SK-N-SH (cell line): ENCODE measurements around the gene VDAC2. TPM values are rescaled to one million over a fixed set of nuclear protein-coding genes. Genes with fewer than 3 reads are reported as not detected.

Source experiments
- CTCF ChIA-PET: fragments of 300-600, 350-600 bp; formaldehyde crosslinking; extraction: SDS; loops from one replicate; lab custom pipeline; 2021; lab: Yijun Ruan, JAX
- POLR2A ChIA-PET: fragments of 350-600 bp; sonication (Branson Sonifier 250); formaldehyde crosslinking; extraction: SDS; loops from one replicate; lab custom pipeline; 2020; ENCODE audit warnings: antibody characterized with exemption, inconsistent platforms; lab: Yijun Ruan, JAX
- DNase-seq: peaks from one replicate; pipeline ENCODE4 v3.0.0; 2012
- H2AFZ ChIP-seq: fragments of 200-600 bp; sonication (generic); 2 replicates; pipeline ENCODE4 v1.8.1; 2016; ENCODE audit warnings: antibody characterized with exemption, mild to moderate bottlenecking, low read depth
- H3F3A ChIP-seq: fragments of 200-600 bp; sonication (generic); replicated peaks from 2 replicates; pipeline ENCODE3; 2016; ENCODE audit warnings: antibody characterized with exemption, mild to moderate bottlenecking; ENCODE audit not compliant: insufficient read depth
- H3K27ac ChIP-seq, 2 experiments: fragments of 200-500 bp in 1 of 2; fragments of 200-600 bp in 1 of 2; sonication (Bioruptor generic) in 1 of 2; sonication (generic), shearing (Covaris generic) in 1 of 2; 2 replicates each; pipeline versions ENCODE4 v1.5.1 to v1.6.1; 2014 to 2016; ENCODE audit warnings: low read depth in 2 of 2, inconsistent platforms in 1 of 2, low read length in 1 of 2, mild to moderate bottlenecking in 1 of 2, mixed read lengths in 1 of 2
- H3K27me3 ChIP-seq: fragments of 200-600 bp; sonication (generic), shearing (Covaris generic); 2 replicates; pipeline ENCODE4 v1.6.1; 2016; ENCODE audit warnings: mixed run types; ENCODE audit not compliant: insufficient read depth
- H3K36me3 ChIP-seq, 2 experiments: fragments of 200-500 bp in 1 of 2; fragments of 200-600 bp in 1 of 2; sonication (Bioruptor generic) in 1 of 2; sonication (generic) in 1 of 2; replicated peaks in 1 of 2; 2 replicates each; pipeline versions ENCODE3 to v1.5.1; 2014 to 2016; ENCODE audit warnings: low read length in 1 of 2, mild to moderate bottlenecking in 1 of 2; ENCODE audit not compliant: insufficient read depth in 2 of 2, control insufficient read depth in 1 of 2
- H3K4me1 ChIP-seq, 2 experiments: fragments of 200-500 bp in 1 of 2; fragments of 200-600 bp in 1 of 2; sonication (Bioruptor generic) in 1 of 2; sonication (generic), shearing (Covaris generic) in 1 of 2; 2 replicates each; pipeline versions ENCODE4 v1.5.1 to v1.6.1; 2014 to 2016; ENCODE audit warnings: low read depth in 1 of 2, low read length in 1 of 2, mixed run types in 1 of 2; ENCODE audit not compliant: insufficient read depth in 2 of 2, control insufficient read depth in 1 of 2
- H3K4me2 ChIP-seq: fragments of 200-600 bp; sonication (generic), shearing (Covaris generic); 2 replicates; pipeline ENCODE4 v1.6.1; 2017; ENCODE audit warnings: mixed run types
- H3K4me3 ChIP-seq, 2 experiments: fragments of 200-500 bp in 1 of 2; fragments of 200-600 bp in 1 of 2; sonication (Bioruptor generic) in 1 of 2; sonication (generic), shearing (Covaris generic) in 1 of 2; 2 replicates each; pipeline versions ENCODE4 v1.5.1 to v1.8.1; 2014 to 2016; ENCODE audit warnings: low read depth in 2 of 2, inconsistent platforms in 1 of 2, low read length in 1 of 2, mild to moderate bottlenecking in 1 of 2, mixed read lengths in 1 of 2, moderate library complexity in 1 of 2
- H3K79me2 ChIP-seq: fragments of 200-600 bp; sonication (generic); 2 replicates; pipeline ENCODE4 v1.8.1; 2017; ENCODE audit warnings: mild to moderate bottlenecking; ENCODE audit not compliant: insufficient read depth
- H3K9ac ChIP-seq: fragments of 200-600 bp; sonication (generic); 2 replicates; pipeline ENCODE4 v1.6.1; 2017; ENCODE audit warnings: mixed run types
- H3K9me2 ChIP-seq: fragments of 200-600 bp; sonication (generic); 2 replicates; pipeline ENCODE4 v1.6.1; 2017; ENCODE audit warnings: mixed run types
- H3K9me3 ChIP-seq: fragments of 200-600 bp; sonication (generic); 2 replicates; pipeline ENCODE4 v1.6.1; 2017; ENCODE audit warnings: mixed run types, mild to moderate bottlenecking, moderate library complexity
- H4K20me1 ChIP-seq: fragments of 200-600 bp; sonication (generic); 2 replicates; pipeline ENCODE4 v1.6.1; 2017; ENCODE audit warnings: mild to moderate bottlenecking, mixed run types; ENCODE audit not compliant: insufficient read depth
- ELF1 ChIP-seq: IDR thresholded peaks from 2 replicates; pipeline ENCODE4 v1.4.0; 2012
- EP300 ChIP-seq, 2 experiments: IDR thresholded peaks; 2 replicates each; pipeline versions ENCODE4 v1.4.0 to v1.6.1; 2012; ENCODE audit warnings: borderline replicate concordance in 1 of 2, low read depth in 1 of 2, low read length in 1 of 2
- FOSL2 ChIP-seq: IDR thresholded peaks from 2 replicates; pipeline ENCODE4 v1.4.0; 2012; ENCODE audit warnings: low read depth, mild to moderate bottlenecking, moderate library complexity, borderline replicate concordance
- GABPA ChIP-seq: IDR thresholded peaks from 2 replicates; pipeline ENCODE4 v1.4.0; 2012; ENCODE audit warnings: low read depth, mild to moderate bottlenecking
- PBX3 ChIP-seq: IDR thresholded peaks from 2 replicates; pipeline ENCODE4; 2012
- POLR2AphosphoS5 ChIP-seq: IDR thresholded peaks from 2 replicates; pipeline ENCODE4 v1.6.1; 2012; ENCODE audit warnings: low read depth, low read length
- RXRA ChIP-seq: IDR thresholded peaks from 2 replicates; pipeline ENCODE4 v1.4.0; 2012; ENCODE audit warnings: low read depth, mild to moderate bottlenecking, borderline replicate concordance
- SIN3A ChIP-seq: IDR thresholded peaks from 2 replicates; pipeline ENCODE4 v1.6.1; 2012; ENCODE audit warnings: low read depth, mild to moderate bottlenecking, low read length, moderate library complexity, borderline replicate concordance
- TEAD4 ChIP-seq: IDR thresholded peaks from 2 replicates; pipeline ENCODE4 v1.4.0; 2012; ENCODE audit warnings: mild to moderate bottlenecking, borderline replicate concordance; ENCODE audit not compliant: insufficient read depth
- WGBS: methylation state at CpG from one replicate; pipeline ENCODE4 v1.1.6; 2017; ENCODE audit warnings: low lambda C conversion rate; 5-methylcytosine and 5-hydroxymethylcytosine counted together
- polyA plus RNA-seq, 3 experiments: library from polyadenylated mRNA; depleted of rRNA; stranded (reverse); fragments of >200 nt; gene quantifications; 2 replicates each; pipeline ENCODE4 v1.2.3, GENCODE V29; 2012
- TF ChIP-seq, protein P1 (sequence below): IDR thresholded peaks from 2 replicates; pipeline ENCODE4 v1.4.0; 2012; ENCODE audit warnings: low read depth, borderline replicate concordance
- TF ChIP-seq, protein P2 (sequence below): fragments of 150-350 bp; IDR thresholded peaks from 2 replicates; pipeline ENCODE4 v1.6.1; 2017; ENCODE audit warnings: antibody characterized with exemption, low read length, low read depth, borderline replicate concordance
- TF ChIP-seq, protein P3 (sequence below): IDR thresholded peaks from 2 replicates; pipeline ENCODE4 v1.4.0; 2012; ENCODE audit warnings: low read depth
- TF ChIP-seq, protein P4 (sequence below): fragments of 200-600 bp; sonication (generic); IDR thresholded peaks from 2 replicates; pipeline ENCODE4 v1.6.1; 2017; ENCODE audit warnings: antibody characterized with exemption, mild to moderate bottlenecking, moderate library complexity

The VDAC2 gene
- polyA plus RNA-seq, 1 of the 3 experiments (the other 2 are of a cell fraction) = 98.3 TPM

GRCh38 chr10:75175046-75175445, 35.5 kb upstream of the VDAC2 start:
- TF ChIP-seq RXRA (no peak), FOSL2 (no peak), EP300 (IDR thresholded peaks at IDR 0.05; ENCODE audit: borderline replicate concordance in 1 of 2, low read depth in 1 of 2, low read length in 1 of 2) (no peak), ELF1 (no peak), POLR2AphosphoS5 (no peak), PBX3 (no peak), TEAD4 (no peak), SIN3A (no peak), GABPA (no peak)
- TF ChIP-seq, protein P1, sequence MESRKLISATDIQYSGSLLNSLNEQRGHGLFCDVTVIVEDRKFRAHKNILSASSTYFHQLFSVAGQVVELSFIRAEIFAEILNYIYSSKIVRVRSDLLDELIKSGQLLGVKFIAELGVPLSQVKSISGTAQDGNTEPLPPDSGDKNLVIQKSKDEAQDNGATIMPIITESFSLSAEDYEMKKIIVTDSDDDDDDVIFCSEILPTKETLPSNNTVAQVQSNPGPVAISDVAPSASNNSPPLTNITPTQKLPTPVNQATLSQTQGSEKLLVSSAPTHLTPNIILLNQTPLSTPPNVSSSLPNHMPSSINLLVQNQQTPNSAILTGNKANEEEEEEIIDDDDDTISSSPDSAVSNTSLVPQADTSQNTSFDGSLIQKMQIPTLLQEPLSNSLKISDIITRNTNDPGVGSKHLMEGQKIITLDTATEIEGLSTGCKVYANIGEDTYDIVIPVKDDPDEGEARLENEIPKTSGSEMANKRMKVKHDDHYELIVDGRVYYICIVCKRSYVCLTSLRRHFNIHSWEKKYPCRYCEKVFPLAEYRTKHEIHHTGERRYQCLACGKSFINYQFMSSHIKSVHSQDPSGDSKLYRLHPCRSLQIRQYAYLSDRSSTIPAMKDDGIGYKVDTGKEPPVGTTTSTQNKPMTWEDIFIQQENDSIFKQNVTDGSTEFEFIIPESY = no peak
- TF ChIP-seq, protein P2, sequence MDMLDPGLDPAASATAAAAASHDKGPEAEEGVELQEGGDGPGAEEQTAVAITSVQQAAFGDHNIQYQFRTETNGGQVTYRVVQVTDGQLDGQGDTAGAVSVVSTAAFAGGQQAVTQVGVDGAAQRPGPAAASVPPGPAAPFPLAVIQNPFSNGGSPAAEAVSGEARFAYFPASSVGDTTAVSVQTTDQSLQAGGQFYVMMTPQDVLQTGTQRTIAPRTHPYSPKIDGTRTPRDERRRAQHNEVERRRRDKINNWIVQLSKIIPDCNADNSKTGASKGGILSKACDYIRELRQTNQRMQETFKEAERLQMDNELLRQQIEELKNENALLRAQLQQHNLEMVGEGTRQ = no peak
- TF ChIP-seq, protein P3, sequence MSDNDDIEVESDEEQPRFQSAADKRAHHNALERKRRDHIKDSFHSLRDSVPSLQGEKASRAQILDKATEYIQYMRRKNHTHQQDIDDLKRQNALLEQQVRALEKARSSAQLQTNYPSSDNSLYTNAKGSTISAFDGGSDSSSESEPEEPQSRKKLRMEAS = no peak
- TF ChIP-seq, protein P4, sequence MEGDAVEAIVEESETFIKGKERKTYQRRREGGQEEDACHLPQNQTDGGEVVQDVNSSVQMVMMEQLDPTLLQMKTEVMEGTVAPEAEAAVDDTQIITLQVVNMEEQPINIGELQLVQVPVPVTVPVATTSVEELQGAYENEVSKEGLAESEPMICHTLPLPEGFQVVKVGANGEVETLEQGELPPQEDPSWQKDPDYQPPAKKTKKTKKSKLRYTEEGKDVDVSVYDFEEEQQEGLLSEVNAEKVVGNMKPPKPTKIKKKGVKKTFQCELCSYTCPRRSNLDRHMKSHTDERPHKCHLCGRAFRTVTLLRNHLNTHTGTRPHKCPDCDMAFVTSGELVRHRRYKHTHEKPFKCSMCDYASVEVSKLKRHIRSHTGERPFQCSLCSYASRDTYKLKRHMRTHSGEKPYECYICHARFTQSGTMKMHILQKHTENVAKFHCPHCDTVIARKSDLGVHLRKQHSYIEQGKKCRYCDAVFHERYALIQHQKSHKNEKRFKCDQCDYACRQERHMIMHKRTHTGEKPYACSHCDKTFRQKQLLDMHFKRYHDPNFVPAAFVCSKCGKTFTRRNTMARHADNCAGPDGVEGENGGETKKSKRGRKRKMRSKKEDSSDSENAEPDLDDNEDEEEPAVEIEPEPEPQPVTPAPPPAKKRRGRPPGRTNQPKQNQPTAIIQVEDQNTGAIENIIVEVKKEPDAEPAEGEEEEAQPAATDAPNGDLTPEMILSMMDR = no peak
- 97% methylated on average over 2 of the region's 2 CpGs for WGBS
- Histone ChIP-seq H3K4me3 (no peak overlapping the region), H3K9ac (no peak overlapping the region), H3F3A (peaks cover 2% of the 10 kb centered on the region), H3K4me2 (no peak overlapping the region), H3K79me2 (peaks cover 53% of the 10 kb centered on the region), H3K9me2 (no peaks in the 10 kb centered on the region), H3K27ac (no peak overlapping the region), H3K27me3 (no peaks in the 10 kb centered on the region), H3K4me1 (peaks cover 0 to 5% of the 10 kb centered on the region in 2 experiments; a peak in 1 of 4 replicates), H2AFZ (no peak overlapping the region), H3K9me3 (no peaks in the 10 kb centered on the region), H3K36me3 (peaks cover 23 to 34% of the 10 kb centered on the region in 2 experiments), H4K20me1 (no peaks in the 10 kb centered on the region)
- no peak for DNase-seq
- POLR2A ChIA-PET = no interaction called here
- CTCF ChIA-PET = interaction anchor here (2.0 kb wide), 1 partner anchor 9 kb away, joined by 6 read pairs; no protein-coding TSS in a partner anchor
